NCI-H526 treated with DMSO at 0.1 percent for 48 hours (cell line): ENCODE measurements around the gene SLC15A4.

Source experiments
- DNase-seq: peaks from one replicate; lab custom pipeline; 2025; lab: John Stamatoyannopoulos, UW

Gene SLC15A4

GRCh38 chr12:128794661-128795529, 28.9 kb downstream of the SLC15A4 start:
- DNase-seq, result no peak

- no peak for DNase-seq
Measured at GRCh38 chr12:128793701-128794100, 30.1 kb downstream of the SLC15A4 start.

- DNase-seq, result no peak
Measured at GRCh38 chr12:128792881-128793280, 30.9 kb downstream of the SLC15A4 start.

- no peak for DNase-seq
Measured at GRCh38 chr12:128792398-128792797, 31.4 kb downstream of the SLC15A4 start.

- no peak for DNase-seq
Measured at GRCh38 chr12:128791395-128792322, 32.1 kb downstream of the SLC15A4 start.

GRCh38 chr12:128790653-128791373, 32.9 kb downstream of the SLC15A4 start:
- no peak for DNase-seq

GRCh38 chr12:128790221-128790620, 33.5 kb downstream of the SLC15A4 start:
- DNase-seq, result no peak

GRCh38 chr12:128789356-128789929, 34.3 kb downstream of the SLC15A4 start:
- no peak for DNase-seq

GRCh38 chr12:128787827-128788226, 35.9 kb downstream of the SLC15A4 start:
- DNase-seq, result no peak

GRCh38 chr12:128786741-128787391, 36.9 kb downstream of the SLC15A4 start:
- DNase-seq, result no peak

- no peak for DNase-seq
Measured at GRCh38 chr12:128784030-128784760, 39.6 kb downstream of the SLC15A4 start.

- no peak for DNase-seq
Measured at GRCh38 chr12:128783129-128783574, 40.6 kb downstream of the SLC15A4 start.

GRCh38 chr12:128779901-128780300, 43.9 kb downstream of the SLC15A4 start:
- DNase-seq, result no peak

- DNase-seq, result no peak
Measured at GRCh38 chr12:128772249-128772648, 51.5 kb downstream of the SLC15A4 start.

GRCh38 chr12:128771681-128772080, 52.1 kb downstream of the SLC15A4 start:
- DNase-seq, result no peak

- DNase-seq, result no peak
Measured at GRCh38 chr12:128767518-128767917, 56.2 kb downstream of the SLC15A4 start.

GRCh38 chr12:128766738-128767501, 56.8 kb downstream of the SLC15A4 start:
- DNase-seq, result no peak

GRCh38 chr12:128763395-128763794, 60.4 kb downstream of the SLC15A4 start:
- no peak for DNase-seq

GRCh38 chr12:128761379-128761790, 62.4 kb downstream of the SLC15A4 start:
- DNase-seq, result no peak

- no peak for DNase-seq
Measured at GRCh38 chr12:128755566-128755965, 68.2 kb downstream of the SLC15A4 start.
